HG03039 (cell line): ENCODE results near the gene MMAA.
"Not testable (repeated sequence)": the region's sequence is repeated elsewhere in the genome, so short reads cannot be mapped to it uniquely, and the experiment has no call there.

ENCODE experiments used
- ATAC-seq: cut with Tn5 transposase; IDR thresholded peaks from one replicate; pipeline ENCODE4 v1.9.1; 2021; ENCODE audit warnings: mild to moderate bottlenecking, moderate library complexity; ENCODE audit not compliant: unreplicated experiment

The MMAA gene

GRCh38 chr4:145618932-145619638 lies at the start of gene MMAA:
Gene MMAA, plus strand, starts transcription at chr4:145619385. Its CDS starts 19,755 bp downstream, at chr4:145639140.
- peak; percentile 93 for ATAC-seq

- not testable (repeated sequence) for ATAC-seq
Observed at GRCh38 chr4:145574546-145574945, 44.6 kb upstream of the MMAA start.

- ATAC-seq: no peak
Observed at GRCh38 chr4:145580906-145581305, 38.3 kb upstream of the MMAA start.

GRCh38 chr4:145583191-145584055 lies 35.8 kb upstream of the MMAA start:
- ATAC-seq: no peak

- ATAC-seq: no peak
Observed at GRCh38 chr4:145587088-145587754, 32.0 kb upstream of the MMAA start.

- ATAC-seq: not testable (repeated sequence)
Observed at GRCh38 chr4:145589381-145589780, 29.8 kb upstream of the MMAA start.

- ATAC-seq: no peak
Observed at GRCh38 chr4:145589916-145590702, 29.1 kb upstream of the MMAA start.

- ATAC-seq: no peak
Observed at GRCh38 chr4:145602129-145602760, 16.9 kb upstream of the MMAA start.

GRCh38 chr4:145605941-145606340 lies 13.2 kb upstream of the MMAA start:
- no peak for ATAC-seq

- no peak for ATAC-seq
Observed at GRCh38 chr4:145609481-145610427, 9.4 kb upstream of the MMAA start.

- ATAC-seq: no peak
Observed at GRCh38 chr4:145613566-145614232, 5.5 kb upstream of the MMAA start.

- ATAC-seq: no peak
Observed at GRCh38 chr4:145614233-145614610, 5.0 kb upstream of the MMAA start.

GRCh38 chr4:145618210-145618931 lies 814 bp upstream of the MMAA start:
- no peak for ATAC-seq

GRCh38 chr4:145619639-145619996 lies 433 bp downstream of the MMAA start:
- peak; percentile 34 for ATAC-seq

- ATAC-seq: not testable (repeated sequence)
Observed at GRCh38 chr4:145622067-145622466, 2.9 kb downstream of the MMAA start.

- no peak for ATAC-seq
Observed at GRCh38 chr4:145623831-145624230, 4.6 kb downstream of the MMAA start.

- no peak for ATAC-seq
Observed at GRCh38 chr4:145625677-145626622, 6.8 kb downstream of the MMAA start.
